Measurements from ENCODE around the gene FNBP1. TPM values are rescaled to one million over a fixed set of nuclear protein-coding genes. Genes with fewer than 3 reads are reported as not detected.
A peak's percentile ranks its signal among the peaks of the same experiment; 100 is the strongest.

The FNBP1 gene
- total RNA-seq, 2 donors from 2014 or later, result 71.5 to 80.3 TPM

DNA sequence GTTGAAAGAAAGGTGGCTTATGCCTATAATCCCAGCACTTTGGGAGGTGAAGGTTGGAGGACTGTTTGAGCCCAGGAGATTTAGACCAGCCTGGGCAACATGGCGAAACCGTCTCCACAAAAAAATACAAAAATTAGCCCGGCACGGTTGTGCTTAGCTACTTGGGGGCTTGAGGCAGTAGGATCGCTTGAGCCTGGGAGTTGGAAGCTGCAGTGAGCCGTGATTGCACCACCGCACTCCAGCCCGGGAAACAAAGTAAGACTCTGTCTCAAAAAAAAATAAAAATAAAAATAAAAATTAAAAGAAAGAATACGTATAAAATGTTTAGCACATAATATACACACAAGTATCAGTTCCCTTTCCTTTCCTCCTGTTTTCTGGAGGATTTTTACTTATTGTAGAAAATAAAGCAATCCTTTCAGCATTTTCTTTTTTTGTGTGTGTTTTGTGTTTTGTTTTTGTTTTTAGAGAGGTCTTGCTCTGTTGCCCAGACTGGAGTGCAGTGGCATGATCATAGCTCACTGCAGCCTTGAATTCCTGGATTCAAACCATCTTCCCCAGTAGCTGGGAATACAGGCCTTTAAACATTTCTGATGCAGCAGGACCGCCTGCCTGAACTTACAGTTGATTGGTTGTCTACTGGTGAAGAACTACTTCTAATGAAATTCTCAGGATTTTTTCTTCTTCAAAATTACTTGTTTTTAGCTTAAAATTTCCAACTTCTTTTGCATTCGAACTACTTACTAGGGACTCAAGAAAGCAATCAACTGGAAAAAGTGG, 6.6 kb upstream of the FNBP1 start:
- Histone ChIP-seq H3K36me3 (no peaks in the 10 kb centered on the region), H3K9me3 (no peaks in the 10 kb centered on the region), H3K4me1 (ENCODE audit: control insufficient read depth in 1 of 2, low read depth in 2 of 2) (peaks cover 17 to 27% of the 10 kb centered on the region in 2 donors), H3K4me3 (no peak overlapping the region), H3K27me3 (replicated peaks; ENCODE audit: insufficient read depth) (no peaks in the 10 kb centered on the region), H3K27ac (no peak overlapping the region)
- no peak for DNase-seq (ENCODE audit: low spot score)
- ATAC-seq (ENCODE audit: insufficient number of reproducible peaks, low FRiP score, low read depth), result no peak
- TF ChIP-seq, protein P1, sequence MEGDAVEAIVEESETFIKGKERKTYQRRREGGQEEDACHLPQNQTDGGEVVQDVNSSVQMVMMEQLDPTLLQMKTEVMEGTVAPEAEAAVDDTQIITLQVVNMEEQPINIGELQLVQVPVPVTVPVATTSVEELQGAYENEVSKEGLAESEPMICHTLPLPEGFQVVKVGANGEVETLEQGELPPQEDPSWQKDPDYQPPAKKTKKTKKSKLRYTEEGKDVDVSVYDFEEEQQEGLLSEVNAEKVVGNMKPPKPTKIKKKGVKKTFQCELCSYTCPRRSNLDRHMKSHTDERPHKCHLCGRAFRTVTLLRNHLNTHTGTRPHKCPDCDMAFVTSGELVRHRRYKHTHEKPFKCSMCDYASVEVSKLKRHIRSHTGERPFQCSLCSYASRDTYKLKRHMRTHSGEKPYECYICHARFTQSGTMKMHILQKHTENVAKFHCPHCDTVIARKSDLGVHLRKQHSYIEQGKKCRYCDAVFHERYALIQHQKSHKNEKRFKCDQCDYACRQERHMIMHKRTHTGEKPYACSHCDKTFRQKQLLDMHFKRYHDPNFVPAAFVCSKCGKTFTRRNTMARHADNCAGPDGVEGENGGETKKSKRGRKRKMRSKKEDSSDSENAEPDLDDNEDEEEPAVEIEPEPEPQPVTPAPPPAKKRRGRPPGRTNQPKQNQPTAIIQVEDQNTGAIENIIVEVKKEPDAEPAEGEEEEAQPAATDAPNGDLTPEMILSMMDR (IDR thresholded peaks at IDR 0.05), result no peak

DNA sequence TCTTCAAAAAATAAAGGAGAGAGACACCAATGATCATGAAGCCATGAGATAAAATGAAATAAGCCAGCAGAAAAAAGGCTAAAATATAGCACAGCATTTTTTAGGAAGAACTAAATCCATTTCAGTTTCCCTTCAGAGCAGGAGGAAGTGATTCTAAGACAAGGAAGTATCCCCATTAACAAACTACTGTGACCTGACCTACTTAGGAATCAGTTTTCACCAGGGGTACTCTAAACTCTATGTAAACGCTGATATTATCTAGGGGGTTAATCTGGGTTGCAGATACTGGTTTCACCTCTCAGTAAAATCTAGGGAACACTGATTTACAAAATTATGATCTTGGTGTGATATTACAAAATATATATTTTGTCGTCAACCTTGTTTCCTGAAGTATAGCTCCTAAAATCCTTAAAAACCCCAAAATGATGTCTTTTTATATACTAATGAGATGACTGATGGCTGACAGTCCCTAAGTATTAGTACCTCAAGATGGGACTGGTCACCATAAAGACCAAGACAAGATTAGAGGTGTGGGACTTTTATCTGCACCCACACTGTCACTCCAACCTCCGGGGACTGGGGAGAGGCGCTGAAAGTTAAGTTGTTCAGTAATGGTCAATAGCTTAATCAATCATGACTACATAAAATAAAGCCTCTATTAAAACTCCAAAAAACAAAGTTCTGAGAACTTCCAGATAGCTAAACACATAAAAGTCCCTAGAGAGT, 2.9 kb upstream of the FNBP1 start:
- Histone ChIP-seq H3K27ac (no peak overlapping the region), H3K36me3 (no peaks in the 10 kb centered on the region), H3K4me3 (no peak overlapping the region), H3K4me1 (ENCODE audit: control insufficient read depth in 1 of 2, low read depth in 2 of 2) (peaks cover 12 to 28% of the 10 kb centered on the region in 2 donors), H3K27me3 (replicated peaks; ENCODE audit: insufficient read depth) (no peaks in the 10 kb centered on the region), H3K9me3 (no peaks in the 10 kb centered on the region)
- TF ChIP-seq, protein P1 (IDR thresholded peaks at IDR 0.05), result no peak
- no peak for DNase-seq (ENCODE audit: low spot score)
- ATAC-seq (ENCODE audit: insufficient number of reproducible peaks, low FRiP score, low read depth), result no peak

DNA sequence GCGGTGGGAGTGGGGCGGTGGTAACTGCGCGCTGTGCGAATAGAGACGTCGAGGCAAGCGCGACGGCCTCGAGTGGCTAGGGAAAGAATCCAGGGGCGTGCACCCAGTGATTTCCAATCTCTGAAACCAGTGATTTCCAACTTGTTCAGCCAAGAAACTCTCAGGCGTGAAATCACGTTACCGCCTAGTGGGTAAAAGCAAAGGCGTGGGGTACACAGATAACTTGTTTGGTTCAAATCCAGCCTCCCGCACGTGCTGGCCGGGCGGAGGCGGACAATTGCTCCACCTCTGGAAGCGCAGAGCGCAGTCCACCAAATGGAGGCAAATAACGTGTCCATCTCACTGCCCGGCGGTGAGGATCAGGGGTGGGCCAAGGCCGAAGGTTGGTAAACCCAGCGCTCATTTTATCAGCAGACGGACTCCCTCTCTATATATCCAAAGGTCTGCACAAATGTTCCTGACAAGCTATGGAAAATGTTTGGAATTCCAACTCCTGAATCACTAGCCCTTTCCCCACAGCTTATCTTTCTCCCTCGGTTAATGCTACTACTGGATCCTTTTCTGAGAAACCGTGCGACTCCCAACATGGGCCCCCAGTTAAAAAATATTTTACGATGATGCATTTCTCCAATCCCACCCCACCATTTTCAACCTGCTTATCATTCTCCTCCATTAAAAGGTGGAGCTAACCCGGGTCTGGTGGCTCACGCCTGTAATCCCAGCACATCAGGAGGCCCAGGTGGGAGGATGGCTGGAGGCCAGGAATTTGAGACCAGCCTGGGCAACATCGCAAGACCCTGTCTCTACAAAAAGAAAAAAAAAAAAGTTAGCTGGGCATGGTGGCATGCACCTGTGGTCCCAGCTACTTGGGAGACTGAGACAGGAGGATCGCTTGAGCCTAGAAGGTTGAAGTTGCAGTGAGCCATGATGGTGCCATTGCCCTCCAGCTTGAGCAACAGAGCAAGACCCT, 950 bp upstream of the FNBP1 start:
- H3K36me3 ChIP-seq, result no peaks in the 10 kb centered on the region
- no peak for DNase-seq (ENCODE audit: low spot score)
- no peaks in the 10 kb centered on the region for H3K9me3 ChIP-seq
- peak overlapping the region; percentile 88 to 93 for H3K27ac ChIP-seq
- H3K4me3 ChIP-seq, result peak overlapping the region; percentile 98
- H3K27me3 ChIP-seq (replicated peaks; ENCODE audit: insufficient read depth), result no peaks in the 10 kb centered on the region
- TF ChIP-seq, protein P1 (IDR thresholded peaks at IDR 0.05), result no peak
- peak; percentile 13 for ATAC-seq (ENCODE audit: insufficient number of reproducible peaks, low FRiP score, low read depth)
- peaks cover 20 to 39% of the 10 kb centered on the region in 2 donors for H3K4me1 ChIP-seq (ENCODE audit: control insufficient read depth in 1 of 2, low read depth in 2 of 2)

DNA sequence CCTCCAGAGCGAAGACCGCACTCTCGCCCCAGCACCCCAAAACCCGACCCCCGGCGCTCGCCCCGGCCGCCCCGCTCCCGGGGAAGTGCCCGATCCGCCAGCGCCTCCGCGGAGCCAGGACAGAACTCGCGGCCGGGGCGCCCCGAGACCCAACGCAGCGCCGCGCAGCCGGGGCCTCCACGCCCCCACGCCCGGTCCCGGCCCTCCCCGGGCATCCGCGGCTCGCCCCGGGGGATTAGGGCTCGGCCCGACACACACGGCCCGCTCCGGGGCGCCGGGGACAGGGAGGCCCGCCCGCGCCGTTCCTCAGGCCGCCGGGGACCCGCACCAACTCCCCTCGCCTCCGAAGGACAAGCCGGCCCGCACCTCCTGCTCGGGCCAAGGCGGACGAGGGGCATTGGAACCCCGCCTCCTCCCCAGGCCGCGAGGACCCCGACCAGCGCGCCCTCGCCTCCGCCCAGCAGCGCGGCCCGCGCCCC, 544 bp downstream of the FNBP1 start:
- TF ChIP-seq, protein P1 (IDR thresholded peaks at IDR 0.05), result no peak
- peak overlapping the region; percentile 88 to 93 for H3K27ac ChIP-seq
- H3K27me3 ChIP-seq (replicated peaks; ENCODE audit: insufficient read depth), result no peaks in the 10 kb centered on the region
- H3K4me3 ChIP-seq, result peak overlapping the region; percentile 98
- no peaks in the 10 kb centered on the region for H3K36me3 ChIP-seq
- H3K9me3 ChIP-seq, result no peaks in the 10 kb centered on the region
- DNase-seq (ENCODE audit: low spot score) (no peak), ATAC-seq (ENCODE audit: insufficient number of reproducible peaks, low FRiP score, low read depth) (no peak)
- H3K4me1 ChIP-seq (ENCODE audit: control insufficient read depth in 1 of 2, low read depth in 2 of 2), result peaks cover 20 to 39% of the 10 kb centered on the region in 2 donors

Measured in thoracic aorta (tissue), 2 donors.